Suprapubic skin (tissue), 4 donors: ENCODE results near the gene HBA1.
"Not testable (repeated sequence)": the region's sequence is repeated elsewhere in the genome, so short reads cannot be mapped to it uniquely, and the experiment has no call there.

Experiments
- POLR2A ChIP-seq, 2 donors: fragments of 450-650 bp; IDR thresholded peaks; one replicate each; pipeline ENCODE4 v1.6.1; 2017; ENCODE audit warnings: antibody characterized with exemption in 2 of 2, mild to moderate bottlenecking in 2 of 2, moderate library complexity in 2 of 2
- POLR2AphosphoS5 ChIP-seq, 3 donors: sonication (generic); formaldehyde crosslinking; IDR thresholded peaks; one replicate each; pipeline ENCODE4 v1.6.1; 2017; ENCODE audit warnings: antibody characterized with exemption in 3 of 3
- TF ChIP-seq, protein P1 (sequence below), 2 donors: fragments of 200-600 bp in 1 of 2; fragments of 450-650 bp in 1 of 2; sonication (generic) in 1 of 2; IDR thresholded peaks; one replicate each; pipeline ENCODE4 v1.5.1; 2016 to 2019; ENCODE audit warnings: antibody characterized with exemption in 2 of 2, mild to moderate bottlenecking in 1 of 2, moderate library complexity in 1 of 2

DNA sequence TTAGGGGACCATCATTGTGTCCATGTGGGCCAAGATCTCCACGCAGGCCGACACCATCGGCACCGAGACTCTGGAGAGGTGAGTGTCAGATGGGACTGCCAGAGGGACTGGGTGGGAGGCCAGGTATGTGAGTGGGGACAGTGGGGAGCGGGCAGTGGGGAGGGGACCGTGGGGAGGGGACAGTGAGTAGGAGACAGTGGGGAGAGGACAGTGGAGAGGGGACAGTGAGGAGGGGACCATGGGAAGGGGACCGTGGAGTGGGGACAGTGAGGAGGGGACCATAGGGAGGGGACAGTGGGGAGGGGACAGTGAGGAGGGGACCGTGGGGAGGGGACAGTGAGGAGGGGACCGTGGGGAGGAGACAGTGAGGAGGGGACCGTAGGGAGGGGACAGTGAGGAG is 13.3 kb upstream of the HBA1 start:
- TF ChIP-seq, protein P1, sequence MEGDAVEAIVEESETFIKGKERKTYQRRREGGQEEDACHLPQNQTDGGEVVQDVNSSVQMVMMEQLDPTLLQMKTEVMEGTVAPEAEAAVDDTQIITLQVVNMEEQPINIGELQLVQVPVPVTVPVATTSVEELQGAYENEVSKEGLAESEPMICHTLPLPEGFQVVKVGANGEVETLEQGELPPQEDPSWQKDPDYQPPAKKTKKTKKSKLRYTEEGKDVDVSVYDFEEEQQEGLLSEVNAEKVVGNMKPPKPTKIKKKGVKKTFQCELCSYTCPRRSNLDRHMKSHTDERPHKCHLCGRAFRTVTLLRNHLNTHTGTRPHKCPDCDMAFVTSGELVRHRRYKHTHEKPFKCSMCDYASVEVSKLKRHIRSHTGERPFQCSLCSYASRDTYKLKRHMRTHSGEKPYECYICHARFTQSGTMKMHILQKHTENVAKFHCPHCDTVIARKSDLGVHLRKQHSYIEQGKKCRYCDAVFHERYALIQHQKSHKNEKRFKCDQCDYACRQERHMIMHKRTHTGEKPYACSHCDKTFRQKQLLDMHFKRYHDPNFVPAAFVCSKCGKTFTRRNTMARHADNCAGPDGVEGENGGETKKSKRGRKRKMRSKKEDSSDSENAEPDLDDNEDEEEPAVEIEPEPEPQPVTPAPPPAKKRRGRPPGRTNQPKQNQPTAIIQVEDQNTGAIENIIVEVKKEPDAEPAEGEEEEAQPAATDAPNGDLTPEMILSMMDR (IDR thresholded peaks at IDR 0.05): not testable (repeated sequence)
- TF ChIP-seq POLR2A, POLR2AphosphoS5 (IDR thresholded peaks at IDR 0.05): not testable (repeated sequence)
